ENCODE measurements around the gene ZNF135.

GRCh38 chr19:58056861-58057260, 2.2 kb upstream of the ZNF135 start:
- TF ChIP-seq CTCF (conservative IDR thresholded peaks at IDR 0.05) (no peak), ZFX (IDR thresholded peaks at IDR 0.05) (no peak)
